Gastroesophageal sphincter (tissue), 3 donors: ENCODE measurements around the gene NSUN6.

ENCODE experiments used
- CTCF ChIP-seq, 4 experiments: fragments of 200-600 bp in 2 of 4; fragments of 450-650 bp in 2 of 4; sonication (generic) in 1 of 4; IDR thresholded peaks; one replicate each; pipeline ENCODE4 v1.5.1; 2017 to 2019; ENCODE audit warnings: antibody characterized with exemption in 4 of 4, mild to moderate bottlenecking in 2 of 4, moderate library complexity in 2 of 4
- POLR2A ChIP-seq, 2 donors: fragments of 450-650 bp; IDR thresholded peaks; one replicate each; pipeline ENCODE4 v1.6.1; 2017; ENCODE audit warnings: antibody characterized with exemption in 2 of 2, mild to moderate bottlenecking in 2 of 2, moderate library complexity in 1 of 2
- POLR2AphosphoS5 ChIP-seq: sonication (generic); formaldehyde crosslinking; IDR thresholded peaks from one replicate; pipeline ENCODE4 v1.6.1; 2017; ENCODE audit warnings: antibody characterized with exemption

- TF ChIP-seq CTCF (IDR thresholded peaks at IDR 0.05) (no peak), POLR2AphosphoS5 (no peak), POLR2A (IDR thresholded peaks at IDR 0.05) (no peak)
Measured at GRCh38 chr10:18666810-18667209, 15.4 kb upstream of the NSUN6 start.
